OCI-LY7 (cell line): ENCODE measurements around the gene BLOC1S4. TPM values are rescaled to one million over a fixed set of nuclear protein-coding genes. Genes with fewer than 3 reads are reported as not detected.

Source experiments
- total RNA-seq, 2 experiments: library from RNA; depleted of rRNA in 1 of 2; stranded (reverse); fragments of >200 nt in 1 of 2; shearing (Covaris generic) in 1 of 2; gene quantifications; 2 replicates each; pipeline ENCODE4 v1.2.3, GENCODE V29; 2014 to 2022

BLOC1S4 gene
- total RNA-seq, 2 experiments from 2014 or later: 32.3 to 36.1 TPM

Other genes with a start within 250 kb of the BLOC1S4 start
- not detected in 2 replicates for gene PPP2R2C, start 243.6 kb upstream of the BLOC1S4 start, total RNA-seq (2014; rRNA removed; shearing (Covaris generic))
- not detected in 2 replicates for gene PPP2R2C, start 243.6 kb upstream of the BLOC1S4 start, total RNA-seq (2022)
- gene MAN2B2, start 141.0 kb upstream of the BLOC1S4 start, total RNA-seq (2014; rRNA removed; shearing (Covaris generic)): 11.0 and 13.7 TPM in 2 replicates
- gene MAN2B2, start 141.0 kb upstream of the BLOC1S4 start, total RNA-seq (2022): 19.4 and 20.4 TPM in 2 replicates
- 90.8 and 142 TPM in 2 replicates for gene MRFAP1, start 75.5 kb upstream of the BLOC1S4 start, total RNA-seq (2014; rRNA removed; shearing (Covaris generic))
- 213 and 224 TPM in 2 replicates for gene MRFAP1, start 75.5 kb upstream of the BLOC1S4 start, total RNA-seq (2022)
- gene S100P, start 22.3 kb upstream of the BLOC1S4 start, total RNA-seq (2014; rRNA removed; shearing (Covaris generic)): not detected in 2 replicates
- not detected in 2 replicates for gene S100P, start 22.3 kb upstream of the BLOC1S4 start, total RNA-seq (2022)
- 50.5 and 79.2 TPM in 2 replicates for gene MRFAP1L1, start 6.3 kb upstream of the BLOC1S4 start, total RNA-seq (2014; rRNA removed; shearing (Covaris generic))
- gene MRFAP1L1, start 6.3 kb upstream of the BLOC1S4 start, total RNA-seq (2022): 49.3 and 50.1 TPM in 2 replicates
- 7.5 and 8.0 TPM in 2 replicates for gene KIAA0232, start 66.6 kb downstream of the BLOC1S4 start, total RNA-seq (2014; rRNA removed; shearing (Covaris generic))
- 13.5 and 15.8 TPM in 2 replicates for gene KIAA0232, start 66.6 kb downstream of the BLOC1S4 start, total RNA-seq (2022)
- gene TBC1D14, start 193.7 kb downstream of the BLOC1S4 start, total RNA-seq (2014; rRNA removed; shearing (Covaris generic)): 35.6 and 38.4 TPM in 2 replicates
- 44.1 and 50.4 TPM in 2 replicates for gene TBC1D14, start 193.7 kb downstream of the BLOC1S4 start, total RNA-seq (2022)